NCI-H2107 treated with DMSO at 0.1 percent for 48 hours (cell line): ENCODE measurements around the gene DNALI1.

Source experiments
- DNase-seq: peaks from one replicate; lab custom pipeline; 2025; ENCODE audit not compliant: unreplicated experiment; lab: John Stamatoyannopoulos, UW

The DNALI1 gene

GRCh38 chr1:37601441-37601840, 44.7 kb downstream of the DNALI1 start:
- DNase-seq, result no peak

DNA sequence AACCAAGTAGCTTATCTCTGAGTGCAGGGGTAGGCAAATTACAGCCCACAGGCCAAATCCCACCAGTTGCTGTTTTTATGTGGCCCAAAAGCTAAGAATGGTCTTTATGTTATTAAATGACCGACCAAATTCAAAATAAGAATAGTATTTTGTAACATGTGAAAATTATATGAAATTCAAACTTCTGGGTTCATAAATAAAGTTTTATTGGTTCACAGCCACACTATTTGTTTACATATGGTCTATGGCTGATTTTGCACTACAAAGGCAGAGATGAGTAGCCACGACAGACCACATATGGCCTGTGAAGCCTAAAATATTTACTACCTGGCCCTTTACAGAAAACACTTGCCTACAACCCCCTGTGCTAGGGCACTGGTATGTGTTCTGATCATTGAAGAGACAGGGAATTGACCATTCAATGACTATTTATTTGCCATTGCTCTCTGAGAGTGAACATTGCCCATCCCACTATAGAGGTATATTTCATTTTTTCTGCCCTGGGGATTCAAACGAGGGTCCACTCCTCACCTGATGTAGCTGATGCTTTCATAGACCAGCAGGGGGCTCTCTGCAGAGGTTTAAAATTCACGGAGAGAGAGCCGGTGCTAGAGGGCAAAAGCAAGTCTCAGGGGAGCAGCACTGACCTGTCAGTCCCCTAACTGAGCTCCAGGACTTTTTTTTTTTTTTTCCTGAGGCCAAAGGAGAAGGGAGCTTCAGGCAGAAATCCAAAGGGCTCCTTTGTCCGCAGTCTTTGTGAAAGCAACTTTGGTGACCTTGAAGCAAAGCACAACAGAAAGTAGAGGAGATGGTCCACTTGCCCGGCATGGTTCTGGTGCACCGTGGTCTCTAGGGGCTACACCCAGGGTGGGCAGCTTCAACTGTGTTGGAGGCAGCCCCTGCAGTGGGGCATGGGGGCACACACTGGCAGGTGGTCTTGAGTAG, 46.3 kb downstream of the DNALI1 start:
- DNase-seq, result peak; percentile 5

GRCh38 chr1:37605061-37605650, 48.4 kb downstream of the DNALI1 start:
- no peak for DNase-seq

DNA sequence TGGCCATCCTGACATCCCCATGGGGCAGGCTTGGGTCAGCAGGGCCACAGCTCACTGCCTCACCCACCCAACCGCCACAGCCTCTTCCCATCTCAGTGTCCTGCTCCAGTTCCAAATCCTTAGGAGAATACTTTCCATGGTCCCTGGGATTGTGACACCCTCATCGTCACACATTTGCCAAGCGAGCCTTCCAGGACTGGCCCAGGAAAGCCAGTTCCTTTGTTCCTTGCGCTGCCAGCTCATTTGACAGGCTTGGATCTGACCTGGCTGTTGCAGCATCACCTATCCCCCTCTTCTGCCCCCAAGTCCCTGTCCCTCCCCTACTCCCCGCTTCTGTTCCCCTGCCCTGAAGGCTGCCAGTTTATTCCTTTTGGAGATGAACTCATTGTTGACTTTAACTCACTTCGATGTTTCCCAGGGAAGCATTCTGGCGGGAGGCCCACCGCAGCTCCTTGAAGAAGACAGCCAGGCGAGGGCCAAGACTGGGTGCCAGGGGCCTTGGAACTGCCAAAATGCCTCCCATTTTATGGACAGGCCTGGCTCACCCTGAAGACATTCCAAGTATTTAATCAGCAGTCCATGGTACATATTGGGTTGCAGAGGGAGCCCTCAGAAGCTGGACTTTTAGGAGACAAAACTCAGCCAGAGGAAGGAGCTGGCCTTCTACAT, 49.2 kb downstream of the DNALI1 start:
- no peak for DNase-seq

GRCh38 chr1:37606481-37607263, 49.9 kb downstream of the DNALI1 start:
- DNase-seq, result no peak

DNA sequence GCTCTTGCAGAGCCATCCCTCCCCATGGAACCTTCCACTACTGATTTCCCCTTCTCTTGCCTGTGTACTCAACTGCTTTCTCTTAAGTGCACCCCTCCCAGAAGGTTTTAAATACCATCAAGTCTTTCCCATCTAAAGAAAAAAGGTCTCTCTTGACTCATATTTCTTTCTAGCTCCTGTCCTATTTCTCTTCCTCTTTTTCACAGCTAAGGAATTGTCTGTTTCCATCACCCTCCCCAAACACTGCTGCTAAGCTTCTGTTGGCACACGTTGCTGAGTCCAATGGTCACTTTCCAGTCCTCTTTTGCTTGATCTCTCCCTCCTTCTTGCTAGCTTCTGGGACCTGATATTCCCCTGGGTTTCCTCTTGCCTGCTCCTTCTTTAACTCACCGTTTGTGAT, 52.3 kb downstream of the DNALI1 start:
- DNase-seq, result no peak

- DNase-seq, result no peak
These were observed 53.3 kb downstream of the DNALI1 start for GRCh38 chr1:37609994-37610393.

GRCh38 chr1:37612186-37612585, 55.4 kb downstream of the DNALI1 start:
- no peak for DNase-seq

DNA sequence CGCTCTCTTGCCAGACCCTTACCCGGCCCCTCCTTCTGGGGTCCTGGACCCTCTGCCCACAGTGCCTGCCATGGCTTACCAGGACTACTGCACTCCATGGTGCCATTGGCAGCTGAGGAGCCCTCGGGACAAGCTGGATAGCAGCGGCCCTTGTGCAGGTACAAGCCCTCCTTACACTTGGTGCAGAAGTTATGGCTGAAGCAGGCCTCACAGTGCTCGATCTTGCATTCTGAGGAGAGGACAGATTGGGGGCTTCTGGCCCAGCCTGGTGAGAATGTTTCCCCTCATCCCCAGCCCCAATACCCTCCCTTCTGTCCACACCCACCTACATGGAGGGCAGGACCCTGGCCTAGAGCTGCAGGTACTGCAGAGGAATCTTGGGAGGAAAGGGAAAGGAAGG, 57.4 kb downstream of the DNALI1 start:
- no peak for DNase-seq

DNA sequence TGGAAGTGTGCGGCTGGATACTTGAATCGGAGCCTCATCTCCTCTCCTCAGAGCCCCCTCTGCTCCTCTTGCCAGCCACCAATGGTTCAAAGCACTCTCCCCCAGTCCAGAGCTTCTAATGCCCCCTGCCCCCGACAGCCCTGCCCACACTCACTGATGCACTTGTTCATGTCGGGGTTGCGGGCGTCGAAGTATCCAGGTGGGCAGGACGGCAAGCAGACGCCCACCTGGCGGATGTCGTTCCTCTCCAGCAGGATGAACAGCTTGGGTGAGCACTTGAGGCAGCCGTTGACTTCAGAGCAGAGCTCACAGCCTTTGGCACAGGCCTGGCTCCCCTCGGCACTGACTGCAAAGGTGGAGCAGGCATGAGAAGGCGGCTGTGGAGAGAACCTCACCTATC, 59.6 kb downstream of the DNALI1 start:
- DNase-seq, result no peak
